Thoracic aorta (tissue), 2 donors: Measurements from ENCODE around the gene SMARCAL1. TPM values are rescaled to one million over a fixed set of nuclear protein-coding genes. Genes with fewer than 3 reads are reported as not detected.

Experiments
- ATAC-seq: fragments of 150-250 bp; one replicate; pipeline ENCODE4 v1.8.0; 2017; ENCODE audit warnings: low read depth; ENCODE audit not compliant: insufficient number of reproducible peaks, low FRiP score
- DNase-seq: peaks from one replicate; pipeline ENCODE4 v3.0.0-alpha.2; 2020; ENCODE audit warnings: low spot score
- H3K27ac ChIP-seq, 2 donors: fragments of 200-600 bp; sonication (generic); 1 replicate in 1 of 2; 2 replicates in 1 of 2; pipeline ENCODE4 v1.5.1; 2016; ENCODE audit warnings: mild to moderate bottlenecking in 2 of 2, moderate library complexity in 2 of 2
- H3K27me3 ChIP-seq: fragments of 200-600 bp; sonication (generic); replicated peaks from 2 replicates; pipeline ENCODE4 v1.6.0; 2016; ENCODE audit warnings: mild to moderate bottlenecking; ENCODE audit not compliant: insufficient read depth
- H3K36me3 ChIP-seq: fragments of 200-600 bp; sonication (generic); one replicate; pipeline ENCODE4 v1.5.1; 2016
- H3K4me1 ChIP-seq, 2 donors: fragments of 200-600 bp; sonication (generic); 1 replicate in 1 of 2; 2 replicates in 1 of 2; pipeline versions ENCODE4 v1.5.1 to v1.6.0; 2016; ENCODE audit warnings: low read depth in 2 of 2, mild to moderate bottlenecking in 1 of 2; ENCODE audit not compliant: control insufficient read depth in 1 of 2
- H3K4me3 ChIP-seq: fragments of 200-600 bp; sonication (generic); 2 replicates; pipeline ENCODE4 v1.5.1; 2016; ENCODE audit warnings: mild to moderate bottlenecking
- H3K9me3 ChIP-seq: fragments of 200-600 bp; sonication (generic); 2 replicates; pipeline ENCODE4 v1.5.1; 2016
- CTCF ChIP-seq: fragments of 200-600 bp; sonication (generic); IDR thresholded peaks from one replicate; pipeline ENCODE4 v1.5.1; 2019; ENCODE audit warnings: antibody characterized with exemption
- total RNA-seq, 2 donors: library from RNA; depleted of rRNA; stranded (reverse); fragments of >200 nt; gene quantifications; one replicate each; pipeline versions ENCODE4 v1.1.0 to v1.2.3, GENCODE V29; 2016

SMARCAL1 gene
- total RNA-seq, 2 donors from 2014 or later: 22.1 to 28.4 TPM

GRCh38 chr2:216505133-216506106, 93.1 kb downstream of the SMARCAL1 start:
- DNase-seq (no peak), ATAC-seq (no peak)
- Histone ChIP-seq H3K9me3 (no peaks in the 10 kb centered on the region), H3K4me3 (no peak overlapping the region), H3K27me3 (no peaks in the 10 kb centered on the region), H3K4me1 (peaks cover 0 to 3% of the 10 kb centered on the region in 2 donors), H3K27ac (no peak overlapping the region), H3K36me3 (peaks cover 29% of the 10 kb centered on the region)
- TF ChIP-seq CTCF: no peak

GRCh38 chr2:216507220-216508160, 95.2 kb downstream of the SMARCAL1 start:
- H3K27ac ChIP-seq: no peak overlapping the region
- TF ChIP-seq CTCF: no peak
- H3K9me3 ChIP-seq: no peaks in the 10 kb centered on the region
- ATAC-seq (peak; percentile 16), DNase-seq (no peak)
- H3K4me1 ChIP-seq: no peaks in the 10 kb centered on the region
- H3K4me3 ChIP-seq: no peak overlapping the region
- H3K27me3 ChIP-seq: no peaks in the 10 kb centered on the region
- H3K36me3 ChIP-seq: peaks cover 19% of the 10 kb centered on the region

- ATAC-seq: no peak
- Histone ChIP-seq H3K27ac (no peak overlapping the region), H3K9me3 (no peaks in the 10 kb centered on the region), H3K4me1 (no peaks in the 10 kb centered on the region), H3K27me3 (no peaks in the 10 kb centered on the region), H3K36me3 (peaks cover 12% of the 10 kb centered on the region), H3K4me3 (no peak overlapping the region)
- no peak for DNase-seq
- TF ChIP-seq CTCF: no peak
Measured at GRCh38 chr2:216508229-216508628, 95.9 kb downstream of the SMARCAL1 start.

GRCh38 chr2:216516730-216517350, 104.6 kb downstream of the SMARCAL1 start:
- no peak overlapping the region for H3K4me3 ChIP-seq
- no peaks in the 10 kb centered on the region for H3K27me3 ChIP-seq
- H3K36me3 ChIP-seq: no peaks in the 10 kb centered on the region
- peaks cover 0 to 14% of the 10 kb centered on the region in 2 donors for H3K4me1 ChIP-seq
- ATAC-seq: no peak
- H3K27ac ChIP-seq: no peak overlapping the region
- DNase-seq: no peak
- peak; percentile 74 for TF ChIP-seq CTCF
- no peaks in the 10 kb centered on the region for H3K9me3 ChIP-seq
